Measurements from ENCODE around the gene ZNF563.

ZNF563 gene

GRCh38 chr19:12272386-12272785 lies 61.0 kb downstream of the ZNF563 start:
- H3K36me3 Mint-ChIP-seq (ENCODE audit: low read depth), result peaks cover 96% of the 10 kb centered on the region

GRCh38 chr19:12270854-12271253 lies 62.6 kb downstream of the ZNF563 start:
- no peaks in the 10 kb centered on the region for H3K27me3 Mint-ChIP-seq (ENCODE audit: low read depth)

More at GRCh38 chr19:12272386-12272785, 61.0 kb downstream of the ZNF563 start:
- Mint-ChIP-seq H3K27me3 (ENCODE audit: low read depth) (no peaks in the 10 kb centered on the region), H3K9me3 (peaks cover 78% of the 10 kb centered on the region), H3K4me3 (no peak overlapping the region), H3K27ac (no peak overlapping the region), H3K4me1 (no peaks in the 10 kb centered on the region)
- TF ChIP-seq CTCF (IDR thresholded peaks at IDR 0.05; ENCODE audit: unreplicated experiment in 3 of 3), result no peak

More at GRCh38 chr19:12270854-12271253, 62.6 kb downstream of the ZNF563 start:
- no peak overlapping the region for H3K4me3 Mint-ChIP-seq
- peaks cover 90% of the 10 kb centered on the region for H3K36me3 Mint-ChIP-seq (ENCODE audit: low read depth)
- peaks cover 71% of the 10 kb centered on the region for H3K9me3 Mint-ChIP-seq
- no peak overlapping the region for H3K27ac Mint-ChIP-seq
- no peaks in the 10 kb centered on the region for H3K4me1 Mint-ChIP-seq
- TF ChIP-seq CTCF (IDR thresholded peaks at IDR 0.05; ENCODE audit: unreplicated experiment in 3 of 3), result no peak

Data from nephron (organoid).